GM19193 (cell line): ENCODE data around the gene APBA2.

Experiments
- POLR2A ChIP-seq: IDR thresholded peaks from 4 replicates; pipeline ENCODE4 v1.6.1; 2011; ENCODE audit not compliant: insufficient read depth, insufficient read length; ENCODE audit errors: extremely low read depth

The APBA2 gene

DNA sequence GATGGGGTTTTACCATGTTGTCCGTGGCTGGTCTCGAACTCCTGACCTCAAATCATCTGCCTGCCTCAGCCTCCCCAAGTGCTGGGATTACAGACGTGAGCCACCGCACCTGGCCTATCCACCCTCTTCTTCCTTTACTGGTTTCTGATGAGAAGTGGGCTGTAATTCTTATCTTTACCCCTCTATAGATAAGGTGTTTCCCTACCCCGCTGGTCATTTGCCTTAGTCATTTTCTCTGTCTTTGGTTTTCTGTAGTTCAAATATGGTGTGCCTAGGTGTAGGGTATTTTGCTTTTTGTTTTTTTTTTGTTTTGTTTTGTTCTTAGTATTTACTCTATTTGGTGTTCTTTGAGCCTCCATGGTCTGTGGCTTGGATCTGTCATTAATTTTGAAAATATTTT is 41.3 kb downstream of the APBA2 start:
- no peak for TF ChIP-seq POLR2A

- TF ChIP-seq POLR2A: no peak
Observed at GRCh38 chr15:28929200-28929599, 43.4 kb downstream of the APBA2 start.

- TF ChIP-seq POLR2A: no peak
Observed at GRCh38 chr15:28930011-28930410, 44.2 kb downstream of the APBA2 start.

DNA sequence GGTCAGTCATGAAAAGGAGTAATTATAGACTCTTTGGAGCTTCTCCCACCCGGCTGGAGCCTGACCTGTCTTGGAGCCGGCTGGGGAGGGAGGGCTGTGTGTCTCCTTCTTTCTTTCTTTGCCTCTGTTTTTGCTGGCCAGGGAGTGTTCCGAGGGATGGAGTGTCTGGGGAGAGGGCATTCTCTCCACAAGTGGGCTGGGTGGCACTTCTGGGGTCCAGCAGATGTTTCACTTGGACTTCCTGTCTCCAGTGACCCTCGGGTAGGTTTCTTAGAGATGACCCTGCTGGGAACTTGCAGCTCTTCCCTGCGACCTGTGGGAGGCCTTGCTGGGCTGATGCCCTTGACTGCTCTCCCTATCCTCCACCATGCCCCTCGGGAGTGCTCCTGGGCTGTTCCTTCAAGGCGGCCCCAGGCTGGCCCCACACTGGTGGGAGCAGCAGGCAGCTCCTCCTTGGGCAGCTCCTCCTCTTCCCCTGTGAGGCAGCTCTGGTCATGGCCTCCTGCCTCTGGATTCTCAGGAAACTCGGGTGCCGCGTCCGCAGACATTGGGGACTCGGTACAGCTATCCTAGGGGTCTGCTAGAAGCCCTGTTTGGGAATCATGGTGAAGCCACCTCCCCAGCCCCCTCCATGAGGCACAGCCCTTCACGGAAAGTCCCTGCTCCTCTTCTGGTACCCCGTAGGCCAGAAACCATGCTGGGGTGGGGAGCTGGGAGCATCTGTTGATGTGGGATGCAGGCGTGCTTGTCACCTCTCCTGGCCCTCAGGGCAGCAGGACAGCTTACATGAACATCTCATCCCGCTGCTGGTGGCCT is 44.9 kb downstream of the APBA2 start:
- no peak for TF ChIP-seq POLR2A

GRCh38 chr15:28931828-28932227 is 46.1 kb downstream of the APBA2 start:
- TF ChIP-seq POLR2A: no peak

- TF ChIP-seq POLR2A: no peak
Observed at GRCh38 chr15:28932361-28932760, 46.6 kb downstream of the APBA2 start.

GRCh38 chr15:28933710-28934445 is 48.1 kb downstream of the APBA2 start:
- no peak for TF ChIP-seq POLR2A

GRCh38 chr15:28934645-28935044 is 48.9 kb downstream of the APBA2 start:
- no peak for TF ChIP-seq POLR2A

- TF ChIP-seq POLR2A: no peak
Observed at GRCh38 chr15:28935316-28935715, 49.5 kb downstream of the APBA2 start.

- TF ChIP-seq POLR2A: no peak
Observed at GRCh38 chr15:28936081-28936480, 50.3 kb downstream of the APBA2 start.

DNA sequence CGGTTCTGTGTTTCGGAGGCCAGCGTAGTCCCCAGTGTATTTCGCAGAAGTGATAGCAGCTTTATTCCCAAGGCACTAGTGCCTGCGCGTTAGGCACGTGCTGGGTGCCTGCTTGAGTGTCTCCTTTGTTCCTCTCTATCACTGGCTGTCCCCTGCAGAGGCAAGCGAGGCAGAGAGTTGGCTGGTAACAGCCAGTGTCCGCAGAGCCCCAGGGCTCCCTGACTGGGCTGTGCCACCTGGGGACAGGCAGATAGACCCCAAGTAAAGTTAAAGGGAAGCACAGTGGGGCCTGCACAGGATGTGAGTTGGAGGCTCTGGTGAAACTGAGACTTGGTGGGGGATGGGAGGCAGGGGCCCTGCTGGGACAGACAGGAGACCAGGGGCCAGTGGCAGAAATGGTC is 50.7 kb downstream of the APBA2 start:
- TF ChIP-seq POLR2A: no peak

GRCh38 chr15:28937271-28937670 is 51.5 kb downstream of the APBA2 start:
- TF ChIP-seq POLR2A: no peak

DNA sequence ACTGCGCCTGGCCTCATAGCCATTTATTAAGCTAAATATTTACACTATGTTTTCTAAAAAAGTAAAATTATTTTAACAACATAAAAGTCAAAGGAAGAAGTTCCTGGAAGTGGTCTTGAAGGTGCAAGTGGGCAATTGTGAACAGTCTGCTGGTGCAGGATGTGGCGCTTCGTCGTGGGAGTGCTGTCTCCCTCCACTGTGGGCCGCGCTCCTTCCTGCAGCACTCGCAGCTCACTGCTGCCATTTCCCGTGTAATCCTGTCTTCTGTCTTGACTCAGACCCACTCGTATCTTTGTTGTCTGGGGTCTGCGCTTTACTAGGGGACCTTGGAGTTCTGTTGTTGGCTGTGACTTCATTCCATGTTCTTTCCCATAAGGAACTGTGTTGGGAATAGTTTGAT is 56.3 kb downstream of the APBA2 start:
- no peak for TF ChIP-seq POLR2A

DNA sequence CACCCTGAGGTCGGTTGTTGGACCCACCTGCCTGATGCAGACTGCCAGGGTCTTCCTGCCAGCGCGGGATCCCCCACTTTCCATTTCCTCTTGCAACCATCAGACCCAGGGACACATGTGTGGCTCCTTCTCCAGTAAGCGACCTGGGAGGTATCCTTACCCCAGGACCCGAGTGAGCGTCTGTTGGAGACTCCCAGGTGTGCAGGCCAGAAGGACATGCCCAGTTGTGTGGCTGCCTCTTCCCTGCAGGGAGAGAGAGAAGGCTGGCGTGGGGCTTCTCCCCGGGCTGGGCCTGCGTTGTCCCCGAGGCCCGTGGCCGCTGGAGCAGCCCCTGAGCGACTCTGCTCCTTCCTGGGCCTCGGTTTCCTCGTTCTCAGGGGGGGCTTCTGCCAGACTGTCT is 56.8 kb downstream of the APBA2 start:
- TF ChIP-seq POLR2A: no peak

GRCh38 chr15:28943146-28943545 is 57.4 kb downstream of the APBA2 start:
- no peak for TF ChIP-seq POLR2A

GRCh38 chr15:28943611-28944230 is 57.9 kb downstream of the APBA2 start:
- no peak for TF ChIP-seq POLR2A
